GM12878 (cell line): ENCODE measurements around the gene POLD2. TPM values are rescaled to one million over a fixed set of nuclear protein-coding genes. Genes with fewer than 3 reads are reported as not detected.

Source experiments
- ATAC-seq: fragments of 200-7000 bp; cut with Tn5 transposase; 3 replicates; pipeline ENCODE4 v1.9.1; 2020; ENCODE audit warnings: mild to moderate bottlenecking, moderate library complexity
- BruUV-seq: library from RNA; stranded (reverse); fragments of 400-500 nt; replicated peaks from 2 replicates; lab custom pipeline; 2021; lab: Mats Ljungman, UMichigan
- CTCF ChIA-PET: fragments of 300-600 bp; sonication (Branson Sonifier 250); formaldehyde crosslinking; extraction: SDS; loops from one replicate; lab custom pipeline; 2021; ENCODE audit warnings: inconsistent platforms; lab: Yijun Ruan, JAX
- POLR2A ChIA-PET: fragments of 350-600 bp; formaldehyde crosslinking; extraction: SDS; loops from one replicate; lab custom pipeline; 2021; ENCODE audit warnings: inconsistent platforms; lab: Charles Lee
- RAD21 ChIA-PET: fragments of 300-600 bp; sonication (Branson Sonifier 250); formaldehyde crosslinking; loops from one replicate; lab custom pipeline; 2023; ENCODE audit warnings: antibody characterized with exemption; ENCODE audit not compliant: unreplicated experiment; lab: Charles Lee
- SMC1A ChIA-PET: fragments of 300-600 bp; sonication (Branson Sonifier 250); formaldehyde crosslinking; loops from one replicate; lab custom pipeline; 2023; ENCODE audit not compliant: unreplicated experiment, uncharacterized antibody; lab: Charles Lee
- DNase-seq: peaks from one replicate; pipeline ENCODE4 v3.0.0-alpha.2; 2011; ENCODE audit warnings: low read depth, low spot score
- FAIRE-seq: peaks from 3 replicates; lab custom pipeline; 2011; peaks lifted over from hg19 to GRCh38; lab: Jason Lieb, UNC
- H2AFZ ChIP-seq: 2 replicates; pipeline ENCODE4 v1.6.0; 2011; ENCODE audit warnings: low read depth, low read length, control low read depth; ENCODE audit not compliant: control insufficient read depth
- H3K27ac ChIP-seq: 2 replicates; pipeline ENCODE4 v1.5.1; 2011; ENCODE audit warnings: control low read depth; ENCODE audit not compliant: control insufficient read depth, insufficient read depth
- H3K27me3 ChIP-seq, 2 experiments: replicated peaks in 1 of 2; 2 replicates each; pipeline versions ENCODE4 v1.6.0 to v1.6.1; 2011; ENCODE audit warnings: low read length in 1 of 2; ENCODE audit not compliant: control insufficient read depth in 2 of 2, insufficient read depth in 2 of 2
- H3K36me3 ChIP-seq, 2 experiments: 2 replicates each; pipeline ENCODE4 v1.5.1; 2011; ENCODE audit warnings: low read length in 1 of 2; ENCODE audit not compliant: control insufficient read depth in 2 of 2, insufficient read depth in 2 of 2
- H3K4me1 ChIP-seq: 2 replicates; pipeline ENCODE4 v1.6.1; 2011; ENCODE audit warnings: mild to moderate bottlenecking, low read length, moderate library complexity, mixed read lengths; ENCODE audit not compliant: control insufficient read depth, insufficient read depth
- H3K4me2 ChIP-seq: 2 replicates; pipeline ENCODE4 v1.6.0; 2011; ENCODE audit warnings: control low read depth; ENCODE audit not compliant: control insufficient read depth, insufficient read depth
- H3K4me3 ChIP-seq: fragments of 200-600 bp; sonication (generic); 2 replicates; pipeline ENCODE4 v1.5.1; 2016
- H3K79me2 ChIP-seq: 2 replicates; pipeline ENCODE4 v1.6.0; 2011; ENCODE audit warnings: low read length; ENCODE audit not compliant: control insufficient read depth, insufficient read depth
- H3K9ac ChIP-seq: 2 replicates; pipeline ENCODE4 v1.8.0; 2011; ENCODE audit warnings: low read length, control low read depth, mixed read lengths; ENCODE audit not compliant: control insufficient read depth, insufficient read depth
- H3K9me3 ChIP-seq: replicated peaks from 3 replicates; pipeline ENCODE4 v1.5.1; 2011; ENCODE audit warnings: mild to moderate bottlenecking, low read length; ENCODE audit not compliant: control insufficient read depth, insufficient read depth
- H4K20me1 ChIP-seq: 2 replicates; pipeline ENCODE4 v1.6.0; 2011; ENCODE audit not compliant: control insufficient read depth, insufficient read depth
- BACH1 ChIP-seq: fragments of 450-650 bp; IDR thresholded peaks from 2 replicates; pipeline ENCODE4 v1.6.1; 2017; ENCODE audit warnings: mild to moderate bottlenecking, borderline replicate concordance
- CBX5 ChIP-seq: sonication (generic); IDR thresholded peaks from 2 replicates; pipeline ENCODE4 v1.6.1; 2016; ENCODE audit warnings: low read depth, moderate library complexity, mild to moderate bottlenecking, inconsistent platforms
- CHD4 ChIP-seq: fragments of 200-600 bp; sonication (generic); IDR thresholded peaks from 2 replicates; pipeline ENCODE4 v1.6.1; 2016; ENCODE audit warnings: mild to moderate bottlenecking
- EP300 ChIP-seq, 2 experiments: fragments of 150-350 bp in 1 of 2; IDR thresholded peaks; 2 replicates each; pipeline ENCODE4 v1.6.1; 2011 to 2012; ENCODE audit warnings: low read depth in 2 of 2, low read length in 2 of 2, borderline replicate concordance in 1 of 2, improper control_type of control experiment in 1 of 2, inconsistent platforms in 1 of 2; ENCODE audit not compliant: control insufficient read depth in 1 of 2
- RB1 ChIP-seq: fragments of 450-650 bp; formaldehyde crosslinking; IDR thresholded peaks from 2 replicates; pipeline ENCODE4 v1.6.1; 2017; ENCODE audit warnings: mild to moderate bottlenecking, borderline replicate concordance
- RFX5 ChIP-seq: IDR thresholded peaks from 2 replicates; pipeline ENCODE4 v1.6.1; 2011; ENCODE audit warnings: low read depth, low read length, improper control_type of control experiment
- SIN3A ChIP-seq: IDR thresholded peaks from 2 replicates; pipeline ENCODE4 v1.6.1; 2012; ENCODE audit warnings: low read depth, low read length, improper control_type of control experiment
- SRF ChIP-seq, 2 experiments: IDR thresholded peaks; 2 replicates each; pipeline ENCODE4 v1.6.1; 2011; ENCODE audit warnings: low read depth in 2 of 2, low read length in 2 of 2, mild to moderate bottlenecking in 1 of 2, moderate library complexity in 1 of 2
- WGBS: methylation state at CpG from one replicate; pipeline ENCODE4 v1.1.6; 2016; ENCODE audit warnings: low lambda C conversion rate; ENCODE audit not compliant: insufficient replicate concordance, insufficient coverage; ENCODE audit errors: missing lambda C conversion rate; 5-methylcytosine and 5-hydroxymethylcytosine counted together
- in situ Hi-C: fragments of 300-500 bp; cut with MboI; formaldehyde crosslinking; loops from 9 replicates; pipeline ENCODE4 v1.14.3; 2018; ENCODE audit warnings: mixed read lengths
- intact Hi-C: fragments of 100-400 bp; cut with micrococcal nuclease; formaldehyde crosslinking; loops from one replicate; pipeline ENCODE4 v1.14.2; 2022; ENCODE audit not compliant: unreplicated experiment
- polyA plus RNA-seq, 11 experiments: library from polyadenylated mRNA; depleted of rRNA in 4 of 11; unstranded in 6 of 11; stranded (reverse) in 5 of 11; fragments of >200 nt; fragmentation: Nextera tagmentation in 4 of 11; fragmentation: Illumina TruSeq in 1 of 11; extraction: Ambion mirVana in 4 of 11; extraction: Trizol in 1 of 11; gene quantifications; 1 replicate in 1 of 11; 2 replicates in 10 of 11; pipeline versions ENCODE4 v1.2.1 to v1.2.3, GENCODE V29; 2011 to 2016; ENCODE audit warnings: inconsistent platforms in 2 of 11, missing spikeins in 2 of 11, low read depth in 1 of 11
- total RNA-seq, 4 experiments: library from RNA; depleted of rRNA in 3 of 4; stranded (reverse); fragments of >200 nt in 3 of 4; fragmentation: Illumina TruSeq in 1 of 4; extraction: Trizol in 1 of 4; gene quantifications; 2 replicates each; pipeline versions ENCODE4 v1.2.1 to v1.2.3, GENCODE V29; 2013 to 2021
- TF ChIP-seq, protein P1 (sequence below): IDR thresholded peaks from 2 replicates; pipeline ENCODE4 v1.6.1; 2012; ENCODE audit warnings: low read depth, low read length, improper control_type of control experiment
- TF ChIP-seq, protein P2 (sequence below): fragments of 450-650 bp; IDR thresholded peaks from 2 replicates; pipeline ENCODE4 v1.6.1; 2017; ENCODE audit warnings: mild to moderate bottlenecking, moderate library complexity

POLD2 gene
- total and polyA plus RNA-seq, 10 of the 15 experiments (the other 5 are each of a cell fraction or from before 2014, with no cell fraction given), result 19.1 to 287 (median 169) TPM

DNA sequence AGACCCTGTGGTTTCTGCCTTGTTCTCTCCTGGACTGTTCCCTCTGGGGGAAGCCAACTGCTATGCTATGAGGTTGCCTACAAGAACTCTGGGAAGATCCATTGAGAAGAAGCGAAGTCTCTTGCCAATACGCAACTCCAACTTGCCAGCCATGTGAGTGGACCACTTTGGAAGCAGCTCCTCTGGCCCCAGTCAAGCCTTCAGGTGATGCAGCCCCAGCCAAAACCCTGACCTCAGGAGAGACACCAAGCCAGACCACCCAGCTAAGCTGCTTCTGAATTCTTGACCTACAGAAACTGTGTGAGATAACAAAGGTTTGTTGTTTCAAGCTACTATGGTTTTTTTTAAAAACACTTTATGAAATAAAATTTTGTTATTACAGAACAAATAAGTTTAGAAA lies 38.0 kb upstream of the POLD2 start:
- H3K9ac ChIP-seq, result no peak overlapping the region
- ChIA-PET CTCF (no interaction called here), RAD21 (no interaction called here), SMC1A (interaction anchor here (1.0 kb wide), 1 partner anchor 9 kb away, joined by 3 read pairs; no protein-coding TSS in a partner anchor), POLR2A (no interaction called here)
- H3K4me2 ChIP-seq, result no peak overlapping the region
- H3K27ac ChIP-seq, result no peak overlapping the region
- no peaks in the 10 kb centered on the region for H3K4me1 ChIP-seq
- H3K9me3 ChIP-seq, result no peaks in the 10 kb centered on the region
- WGBS, result 15% methylated on average over 2 of the region's 2 CpGs
- no peak overlapping the region for H2AFZ ChIP-seq
- no peak overlapping the region for H3K4me3 ChIP-seq
- BruUV-seq, result no TSS peak
- intact Hi-C loops, result no loop called here
- ATAC-seq (no peak), FAIRE-seq (no peak), DNase-seq (no peak)
- no peaks in the 10 kb centered on the region for H4K20me1 ChIP-seq
- no peaks in the 10 kb centered on the region; a peak in 1 of 4 replicates for H3K27me3 ChIP-seq
- no peaks in the 10 kb centered on the region for H3K36me3 ChIP-seq
- in situ Hi-C loops, result no loop called here
- TF ChIP-seq CBX5, result no peak
- TF ChIP-seq SIN3A, result no peak
- TF ChIP-seq CHD4, result no peak
- TF ChIP-seq RB1, result no peak
- TF ChIP-seq, protein P1, sequence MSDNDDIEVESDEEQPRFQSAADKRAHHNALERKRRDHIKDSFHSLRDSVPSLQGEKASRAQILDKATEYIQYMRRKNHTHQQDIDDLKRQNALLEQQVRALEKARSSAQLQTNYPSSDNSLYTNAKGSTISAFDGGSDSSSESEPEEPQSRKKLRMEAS, result no peak
- TF ChIP-seq BACH1, result no peak
- TF ChIP-seq SRF (IDR thresholded peaks at IDR 0.05; ENCODE audit: low read depth in 2 of 2, low read length in 2 of 2), result no peak
- no peak for TF ChIP-seq EP300 (IDR thresholded peaks at IDR 0.05; ENCODE audit: borderline replicate concordance in 1 of 2, control insufficient read depth in 1 of 2, low read depth in 2 of 2, low read length in 2 of 2)
- TF ChIP-seq, protein P2, sequence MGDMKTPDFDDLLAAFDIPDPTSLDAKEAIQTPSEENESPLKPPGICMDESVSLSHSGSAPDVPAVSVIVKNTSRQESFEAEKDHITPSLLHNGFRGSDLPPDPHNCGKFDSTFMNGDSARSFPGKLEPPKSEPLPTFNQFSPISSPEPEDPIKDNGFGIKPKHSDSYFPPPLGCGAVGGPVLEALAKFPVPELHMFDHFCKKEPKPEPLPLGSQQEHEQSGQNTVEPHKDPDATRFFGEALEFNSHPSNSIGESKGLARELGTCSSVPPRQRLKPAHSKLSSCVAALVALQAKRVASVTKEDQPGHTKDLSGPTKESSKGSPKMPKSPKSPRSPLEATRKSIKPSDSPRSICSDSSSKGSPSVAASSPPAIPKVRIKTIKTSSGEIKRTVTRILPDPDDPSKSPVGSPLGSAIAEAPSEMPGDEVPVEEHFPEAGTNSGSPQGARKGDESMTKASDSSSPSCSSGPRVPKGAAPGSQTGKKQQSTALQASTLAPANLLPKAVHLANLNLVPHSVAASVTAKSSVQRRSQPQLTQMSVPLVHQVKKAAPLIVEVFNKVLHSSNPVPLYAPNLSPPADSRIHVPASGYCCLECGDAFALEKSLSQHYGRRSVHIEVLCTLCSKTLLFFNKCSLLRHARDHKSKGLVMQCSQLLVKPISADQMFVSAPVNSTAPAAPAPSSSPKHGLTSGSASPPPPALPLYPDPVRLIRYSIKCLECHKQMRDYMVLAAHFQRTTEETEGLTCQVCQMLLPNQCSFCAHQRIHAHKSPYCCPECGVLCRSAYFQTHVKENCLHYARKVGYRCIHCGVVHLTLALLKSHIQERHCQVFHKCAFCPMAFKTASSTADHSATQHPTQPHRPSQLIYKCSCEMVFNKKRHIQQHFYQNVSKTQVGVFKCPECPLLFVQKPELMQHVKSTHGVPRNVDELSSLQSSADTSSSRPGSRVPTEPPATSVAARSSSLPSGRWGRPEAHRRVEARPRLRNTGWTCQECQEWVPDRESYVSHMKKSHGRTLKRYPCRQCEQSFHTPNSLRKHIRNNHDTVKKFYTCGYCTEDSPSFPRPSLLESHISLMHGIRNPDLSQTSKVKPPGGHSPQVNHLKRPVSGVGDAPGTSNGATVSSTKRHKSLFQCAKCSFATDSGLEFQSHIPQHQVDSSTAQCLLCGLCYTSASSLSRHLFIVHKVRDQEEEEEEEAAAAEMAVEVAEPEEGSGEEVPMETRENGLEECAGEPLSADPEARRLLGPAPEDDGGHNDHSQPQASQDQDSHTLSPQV, result no peak
- no peak for TF ChIP-seq RFX5
- no peaks in the 10 kb centered on the region for H3K79me2 ChIP-seq
